Measurements from ENCODE around the gene GET4.

GRCh38 chr7:867406-868188 lies 8.8 kb upstream of the GET4 start:
- TF ChIP-seq, protein P1, sequence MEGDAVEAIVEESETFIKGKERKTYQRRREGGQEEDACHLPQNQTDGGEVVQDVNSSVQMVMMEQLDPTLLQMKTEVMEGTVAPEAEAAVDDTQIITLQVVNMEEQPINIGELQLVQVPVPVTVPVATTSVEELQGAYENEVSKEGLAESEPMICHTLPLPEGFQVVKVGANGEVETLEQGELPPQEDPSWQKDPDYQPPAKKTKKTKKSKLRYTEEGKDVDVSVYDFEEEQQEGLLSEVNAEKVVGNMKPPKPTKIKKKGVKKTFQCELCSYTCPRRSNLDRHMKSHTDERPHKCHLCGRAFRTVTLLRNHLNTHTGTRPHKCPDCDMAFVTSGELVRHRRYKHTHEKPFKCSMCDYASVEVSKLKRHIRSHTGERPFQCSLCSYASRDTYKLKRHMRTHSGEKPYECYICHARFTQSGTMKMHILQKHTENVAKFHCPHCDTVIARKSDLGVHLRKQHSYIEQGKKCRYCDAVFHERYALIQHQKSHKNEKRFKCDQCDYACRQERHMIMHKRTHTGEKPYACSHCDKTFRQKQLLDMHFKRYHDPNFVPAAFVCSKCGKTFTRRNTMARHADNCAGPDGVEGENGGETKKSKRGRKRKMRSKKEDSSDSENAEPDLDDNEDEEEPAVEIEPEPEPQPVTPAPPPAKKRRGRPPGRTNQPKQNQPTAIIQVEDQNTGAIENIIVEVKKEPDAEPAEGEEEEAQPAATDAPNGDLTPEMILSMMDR (IDR thresholded peaks at IDR 0.05), result no peak
- no peak for TF ChIP-seq POLR2A (IDR thresholded peaks at IDR 0.05)

All from right lobe of liver (tissue), 4 donors.